LNCAP (cell line): Measurements from ENCODE around the gene FARS2.

Experiments
- CTCF ChIP-seq: fragments of 450-650 bp; IDR thresholded peaks from 2 replicates; pipeline ENCODE4 v1.5.1; 2017; ENCODE audit warnings: mild to moderate bottlenecking

Gene FARS2

GRCh38 chr6:5674141-5674540 lies 412.8 kb downstream of the FARS2 start:
- TF ChIP-seq CTCF = no peak

GRCh38 chr6:5674721-5675120 lies 413.4 kb downstream of the FARS2 start:
- TF ChIP-seq CTCF = no peak

DNA sequence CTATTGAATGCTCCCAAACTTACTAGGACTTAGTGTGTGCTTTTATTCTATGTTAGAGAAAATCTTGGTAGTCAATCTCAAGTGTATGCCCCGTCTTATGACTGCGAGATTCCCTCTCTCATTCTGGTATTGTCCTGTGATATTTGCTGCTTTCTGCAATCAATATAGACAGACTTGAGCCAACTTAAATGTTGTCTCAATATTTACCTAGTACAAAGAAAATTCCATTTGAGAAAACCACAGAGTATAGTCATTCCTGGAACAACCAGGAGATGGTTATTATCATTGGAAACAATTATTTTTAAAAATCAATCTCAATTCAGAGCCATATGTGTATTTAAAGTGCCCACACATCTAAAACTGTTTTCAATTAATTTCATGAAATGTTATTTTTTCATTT lies 415.4 kb downstream of the FARS2 start:
- TF ChIP-seq CTCF = no peak

- no peak for TF ChIP-seq CTCF
Measured at GRCh38 chr6:5677219-5678000, 416.1 kb downstream of the FARS2 start.

DNA sequence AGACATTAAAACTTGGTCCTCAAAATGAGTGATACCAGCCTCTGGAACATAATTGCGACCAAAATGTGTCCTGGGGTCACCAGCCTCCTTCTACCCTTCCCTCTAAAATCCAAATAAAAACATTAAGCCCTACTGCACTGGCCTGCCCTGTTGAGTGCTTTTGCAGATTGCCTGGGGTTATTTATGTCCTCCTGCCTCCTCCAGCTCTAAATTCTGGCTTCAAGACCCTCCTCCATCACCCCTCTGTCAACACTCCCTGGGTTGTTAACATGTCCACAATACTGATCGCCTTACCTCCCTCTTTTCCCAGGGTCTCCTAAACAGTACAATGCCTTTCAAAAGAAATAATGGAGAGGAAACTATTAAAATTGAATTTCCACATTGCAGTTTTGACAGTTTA lies 418.0 kb downstream of the FARS2 start:
- TF ChIP-seq CTCF = no peak

DNA sequence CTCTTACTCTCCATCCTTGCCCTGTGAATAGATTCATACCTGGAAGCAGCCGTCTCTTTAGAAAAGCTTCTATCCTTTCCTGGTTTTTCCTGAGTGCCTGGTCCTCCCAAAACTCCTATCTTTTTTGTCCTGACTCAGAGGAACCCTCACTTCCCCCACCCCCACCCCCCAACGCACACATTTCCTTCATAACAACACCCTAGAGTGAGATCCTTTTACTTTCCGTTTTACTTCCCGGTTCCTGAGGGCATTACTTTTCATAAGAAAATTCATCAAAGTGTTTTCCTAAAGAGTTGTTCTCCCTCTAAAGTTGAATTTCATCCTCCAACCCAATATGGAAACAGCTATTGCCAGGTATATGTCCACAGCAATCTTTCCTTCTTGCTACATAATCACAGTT lies 418.4 kb downstream of the FARS2 start:
- no peak for TF ChIP-seq CTCF

DNA sequence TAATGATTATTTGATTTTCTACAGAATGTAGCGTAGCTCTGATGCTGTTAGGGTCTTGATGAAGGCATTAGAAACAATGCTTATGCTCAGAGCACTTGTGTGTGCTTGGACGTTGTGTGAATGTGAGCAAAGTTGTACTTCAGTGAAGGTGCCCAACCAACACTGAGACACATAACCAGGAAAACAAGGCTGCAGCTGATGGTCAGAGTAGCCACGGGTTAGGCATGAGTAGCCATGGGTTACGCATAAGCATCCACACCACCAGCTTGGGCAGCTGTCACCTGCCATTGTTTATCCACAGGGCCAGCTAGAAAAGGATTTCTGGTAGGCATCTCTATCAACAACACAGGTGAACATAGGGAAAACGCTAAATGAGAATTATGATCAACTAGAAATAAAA lies 418.8 kb downstream of the FARS2 start:
- no peak for TF ChIP-seq CTCF

DNA sequence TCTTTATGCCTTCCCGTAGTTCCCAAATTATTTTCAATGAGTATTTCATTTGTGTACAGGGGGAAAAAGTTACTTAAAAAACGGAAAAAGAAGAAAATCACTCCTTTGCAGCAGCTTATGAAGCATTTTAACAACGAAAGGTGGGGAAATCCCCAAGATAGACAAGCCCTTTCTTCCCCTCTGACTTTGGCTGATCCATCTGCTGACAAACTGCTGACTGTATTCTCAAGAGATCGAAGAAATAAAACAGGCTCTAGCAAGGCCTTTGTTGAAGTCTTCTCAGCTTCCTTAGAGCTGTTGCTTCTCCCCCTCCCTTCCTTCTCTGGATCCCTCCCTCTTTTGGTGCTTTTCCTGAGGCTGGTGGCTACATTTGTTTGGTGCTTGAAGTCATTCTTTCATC lies 420.2 kb downstream of the FARS2 start:
- no peak for TF ChIP-seq CTCF
